ENCODE results near the gene AMN.

DNA sequence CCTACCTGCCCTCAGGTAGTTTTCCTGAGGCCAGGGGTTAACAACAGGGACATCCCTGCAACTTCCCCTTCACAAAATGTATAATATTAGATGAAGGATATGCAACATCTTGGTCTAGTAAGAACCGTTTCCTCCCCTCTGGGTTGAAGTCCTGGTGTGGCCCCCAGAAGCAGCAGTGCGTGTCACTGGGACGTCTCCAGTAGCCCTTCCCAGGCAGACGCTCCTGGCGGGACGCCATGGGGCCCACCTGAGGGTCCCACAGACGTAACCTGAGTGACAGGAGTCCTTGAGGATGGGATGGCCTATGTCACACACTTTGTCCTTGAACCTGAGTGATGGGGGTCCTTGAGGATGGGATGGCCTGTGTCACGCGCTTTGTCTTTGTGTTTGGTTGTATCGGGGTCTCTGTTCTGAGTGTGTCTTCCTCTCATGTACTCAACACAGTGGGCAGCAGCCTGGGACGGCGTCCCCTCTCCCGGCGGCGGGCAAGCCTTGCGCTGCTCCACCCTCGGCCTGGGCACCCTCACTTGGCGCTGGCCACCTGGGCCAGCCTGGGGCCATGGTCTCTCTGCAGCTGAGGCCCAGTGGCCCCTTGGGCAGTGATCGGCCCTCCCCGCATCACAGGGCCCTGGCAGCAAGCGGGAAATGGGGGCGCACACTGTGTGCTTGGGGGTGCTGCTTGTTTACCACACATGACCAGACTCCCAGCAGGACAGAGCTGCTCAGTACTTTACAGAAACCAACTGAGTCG lies 14.3 kb upstream of the AMN start:
- TF ChIP-seq POLR2A (IDR thresholded peaks at IDR 0.05; ENCODE audit: low read length) (no peak), GATA1 (IDR thresholded peaks at IDR 0.05; ENCODE audit: low read depth, low read length) (no peak)

Data from erythroblast (primary cell).